OCI-LY3 (cell line): ENCODE data around the gene ZNF432.

ENCODE experiments used
- H2AFZ ChIP-seq: fragments of 200-600, 300-600 bp; shearing (Covaris generic); 2 replicates; pipeline ENCODE4 v1.6.0; 2014; ENCODE audit warnings: antibody characterized with exemption, low read depth, low read length
- H3K27ac ChIP-seq: fragments of 200-600, 300-600 bp; sonication (generic); 2 replicates; pipeline ENCODE4 v1.5.1; 2014; ENCODE audit warnings: mild to moderate bottlenecking, low read length, moderate library complexity, mixed read lengths
- H3K27me3 ChIP-seq: fragments of 200-600, 300-600 bp; sonication (generic); 2 replicates; pipeline ENCODE4 v1.6.1; 2014; ENCODE audit warnings: low read depth, low read length, mixed read lengths
- H3K36me3 ChIP-seq: fragments of 200-600, 300-600 bp; sonication (generic); replicated peaks from 2 replicates; pipeline ENCODE3; 2014; ENCODE audit warnings: low read depth, low read length, mixed read lengths
- H3K4me1 ChIP-seq: fragments of 300-600, 200-600 bp; sonication (generic); 2 replicates; pipeline ENCODE4 v1.6.1; 2014; ENCODE audit warnings: low read length, mixed read lengths
- H3K4me2 ChIP-seq: fragments of 200-600, 300-600 bp; sonication (generic); 2 replicates; pipeline ENCODE4 v1.6.1; 2014; ENCODE audit warnings: low read length, mixed read lengths
- H3K4me3 ChIP-seq: fragments of 300-600, 200-600 bp; sonication (generic); 2 replicates; pipeline ENCODE4 v1.5.1; 2014; ENCODE audit warnings: antibody characterized with exemption, mild to moderate bottlenecking, low read length, moderate library complexity
- H3K79me2 ChIP-seq: fragments of 300-600, 200-600 bp; shearing (Covaris generic); 2 replicates; pipeline ENCODE4 v1.6.1; 2014; ENCODE audit warnings: mild to moderate bottlenecking, low read length, mixed read lengths
- H3K9ac ChIP-seq: fragments of 300-600, 200-600 bp; shearing (Covaris generic); 2 replicates; pipeline ENCODE4 v1.6.0; 2014; ENCODE audit warnings: mild to moderate bottlenecking, low read length, moderate library complexity
- H3K9me3 ChIP-seq: fragments of 200-600, 300-600 bp; shearing (Covaris generic); 2 replicates; pipeline ENCODE4 v1.6.1; 2014; ENCODE audit warnings: low read length, mixed read lengths; ENCODE audit not compliant: insufficient read depth
- H4K20me1 ChIP-seq: fragments of 200-600, 300-600 bp; sonication (generic); 2 replicates; pipeline ENCODE4 v1.6.1; 2016; ENCODE audit warnings: low read length, mixed read lengths; ENCODE audit not compliant: insufficient read depth
- EZH2phosphoT487 ChIP-seq: fragments of 200-600 bp; shearing (Covaris generic); IDR thresholded peaks from 2 replicates; pipeline ENCODE4 v1.6.1; 2018; ENCODE audit warnings: antibody characterized with exemption, mixed run types, low read depth
- TF ChIP-seq, protein P1 (sequence below): fragments of 200-600, 300-600 bp; sonication (generic); IDR thresholded peaks from 2 replicates; pipeline ENCODE4 v1.5.1; 2014; ENCODE audit warnings: antibody characterized with exemption, low read length, low read depth

The ZNF432 gene

DNA sequence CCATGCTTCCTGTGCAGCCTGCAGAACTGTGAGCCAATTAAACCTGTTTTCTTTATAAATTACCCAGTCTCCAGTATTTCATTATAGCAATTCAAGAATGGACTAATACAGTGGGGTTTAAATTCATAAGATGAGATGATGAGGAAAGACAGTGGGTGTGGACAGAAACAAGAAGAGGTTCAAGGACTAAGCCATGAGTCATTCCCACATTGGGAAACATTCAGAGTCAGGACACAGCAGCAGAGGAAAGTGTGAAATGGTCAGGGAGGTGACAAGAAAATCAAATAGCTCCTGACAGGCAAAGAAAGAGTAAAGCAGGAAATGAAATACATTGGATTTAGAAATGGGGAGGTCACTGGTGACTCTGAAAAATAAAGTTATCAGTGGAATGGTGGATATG, 37.8 kb upstream of the ZNF432 start:
- Histone ChIP-seq H3K27ac (no peak overlapping the region), H4K20me1 (no peaks in the 10 kb centered on the region), H3K9me3 (no peaks in the 10 kb centered on the region; the same call in none of the 2 replicates), H3K36me3 (no peaks in the 10 kb centered on the region), H3K4me3 (no peak overlapping the region), H3K27me3 (no peaks in the 10 kb centered on the region), H3K4me1 (no peaks in the 10 kb centered on the region), H3K9ac (no peak overlapping the region), H3K4me2 (no peak overlapping the region), H2AFZ (no peak overlapping the region), H3K79me2 (no peaks in the 10 kb centered on the region)
- TF ChIP-seq, protein P1, sequence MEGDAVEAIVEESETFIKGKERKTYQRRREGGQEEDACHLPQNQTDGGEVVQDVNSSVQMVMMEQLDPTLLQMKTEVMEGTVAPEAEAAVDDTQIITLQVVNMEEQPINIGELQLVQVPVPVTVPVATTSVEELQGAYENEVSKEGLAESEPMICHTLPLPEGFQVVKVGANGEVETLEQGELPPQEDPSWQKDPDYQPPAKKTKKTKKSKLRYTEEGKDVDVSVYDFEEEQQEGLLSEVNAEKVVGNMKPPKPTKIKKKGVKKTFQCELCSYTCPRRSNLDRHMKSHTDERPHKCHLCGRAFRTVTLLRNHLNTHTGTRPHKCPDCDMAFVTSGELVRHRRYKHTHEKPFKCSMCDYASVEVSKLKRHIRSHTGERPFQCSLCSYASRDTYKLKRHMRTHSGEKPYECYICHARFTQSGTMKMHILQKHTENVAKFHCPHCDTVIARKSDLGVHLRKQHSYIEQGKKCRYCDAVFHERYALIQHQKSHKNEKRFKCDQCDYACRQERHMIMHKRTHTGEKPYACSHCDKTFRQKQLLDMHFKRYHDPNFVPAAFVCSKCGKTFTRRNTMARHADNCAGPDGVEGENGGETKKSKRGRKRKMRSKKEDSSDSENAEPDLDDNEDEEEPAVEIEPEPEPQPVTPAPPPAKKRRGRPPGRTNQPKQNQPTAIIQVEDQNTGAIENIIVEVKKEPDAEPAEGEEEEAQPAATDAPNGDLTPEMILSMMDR: no peak
- no peak for TF ChIP-seq EZH2phosphoT487

DNA sequence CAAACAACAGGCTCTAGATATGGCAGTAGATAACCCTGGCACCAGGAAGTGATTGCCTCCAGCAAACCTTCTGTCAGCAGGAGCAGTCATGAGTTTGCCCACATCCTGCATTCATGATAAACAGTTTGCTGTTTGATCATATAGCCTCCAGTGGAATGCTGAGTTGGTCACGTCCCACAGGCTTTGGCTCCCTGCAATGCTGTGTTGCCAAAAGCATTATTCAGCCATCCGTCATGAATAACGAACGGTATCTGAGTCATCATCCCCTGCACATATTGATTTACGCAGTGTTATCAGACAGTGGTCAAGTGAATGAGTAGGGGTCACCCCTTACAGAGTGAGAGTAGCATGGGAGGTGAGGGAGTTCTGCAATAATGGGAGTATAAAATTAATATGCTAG, 21.9 kb upstream of the ZNF432 start:
- Histone ChIP-seq H3K4me2 (no peak overlapping the region), H3K27me3 (no peaks in the 10 kb centered on the region), H3K9ac (no peak overlapping the region), H3K4me3 (no peak overlapping the region), H3K9me3 (peaks cover 30% of the 10 kb centered on the region), H2AFZ (no peak overlapping the region), H3K79me2 (no peaks in the 10 kb centered on the region), H3K36me3 (no peaks in the 10 kb centered on the region), H3K27ac (no peak overlapping the region), H3K4me1 (no peaks in the 10 kb centered on the region), H4K20me1 (no peaks in the 10 kb centered on the region)
- TF ChIP-seq, protein P1: no peak
- no peak for TF ChIP-seq EZH2phosphoT487

DNA sequence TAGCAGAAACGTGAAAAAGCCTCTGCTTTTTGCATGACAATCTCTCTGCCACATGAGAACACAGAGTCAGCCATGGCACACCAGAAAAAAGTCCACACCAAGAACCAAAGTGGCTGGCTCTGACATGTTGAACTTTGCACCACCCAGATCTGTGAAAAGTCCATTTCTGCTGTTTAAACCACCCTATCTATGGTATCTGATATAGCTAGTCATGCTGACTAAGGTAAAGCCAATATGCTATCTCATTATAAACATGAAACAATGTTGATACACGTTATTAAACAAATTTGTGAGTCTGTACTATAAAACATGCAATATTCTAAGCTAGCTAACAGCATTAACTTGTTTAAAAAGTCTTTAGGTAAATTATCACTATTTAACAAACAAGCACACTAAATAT, 21.0 kb upstream of the ZNF432 start:
- H4K20me1 ChIP-seq: no peaks in the 10 kb centered on the region
- no peaks in the 10 kb centered on the region for H3K79me2 ChIP-seq
- H3K36me3 ChIP-seq: no peaks in the 10 kb centered on the region
- H3K4me2 ChIP-seq: no peak overlapping the region
- no peaks in the 10 kb centered on the region for H3K27me3 ChIP-seq
- no peak overlapping the region for H3K9ac ChIP-seq
- H3K9me3 ChIP-seq: peaks cover 36% of the 10 kb centered on the region
- H3K4me3 ChIP-seq: no peak overlapping the region
- no peak overlapping the region for H3K27ac ChIP-seq
- H2AFZ ChIP-seq: no peak overlapping the region
- H3K4me1 ChIP-seq: no peaks in the 10 kb centered on the region
- TF ChIP-seq EZH2phosphoT487: no peak
- TF ChIP-seq, protein P1: no peak

DNA sequence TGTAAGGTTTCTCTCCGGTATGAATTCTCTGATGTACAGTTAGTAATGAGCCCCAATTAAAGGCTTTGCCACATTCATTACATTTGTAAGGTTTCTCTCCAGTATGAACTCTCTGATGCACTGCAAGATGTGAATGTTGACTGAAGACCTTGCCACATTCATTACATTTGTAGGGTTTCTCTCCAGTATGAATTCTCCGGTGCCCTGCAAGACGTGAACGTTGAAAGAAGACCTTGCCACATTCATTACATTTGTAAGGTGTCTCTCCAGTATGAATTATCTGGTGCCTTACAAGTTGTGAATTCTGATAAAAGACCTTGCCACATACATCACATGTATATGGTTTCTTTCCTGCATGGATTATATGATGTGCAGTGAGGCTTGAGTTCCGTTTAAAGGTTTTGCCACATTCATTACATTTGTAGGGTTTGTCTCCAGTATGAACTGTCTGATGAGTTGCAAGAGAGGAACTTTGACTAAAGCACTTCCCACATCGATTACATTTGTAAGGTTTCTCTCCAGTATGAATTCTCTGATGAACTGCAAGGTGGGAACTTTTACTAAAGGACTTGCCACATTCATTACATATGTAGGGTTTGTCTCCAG, 17.7 kb upstream of the ZNF432 start:
- H3K36me3 ChIP-seq: no peaks in the 10 kb centered on the region
- H2AFZ ChIP-seq: no peak overlapping the region
- H3K4me2 ChIP-seq: no peak overlapping the region
- H3K9me3 ChIP-seq: peaks cover 36% of the 10 kb centered on the region
- no peaks in the 10 kb centered on the region for H3K27me3 ChIP-seq
- TF ChIP-seq, protein P1: no peak
- TF ChIP-seq EZH2phosphoT487: no peak
- no peak overlapping the region for H3K9ac ChIP-seq
- H3K4me1 ChIP-seq: no peaks in the 10 kb centered on the region
- no peak overlapping the region for H3K4me3 ChIP-seq
- no peak overlapping the region for H3K27ac ChIP-seq
- no peaks in the 10 kb centered on the region for H3K79me2 ChIP-seq
- no peaks in the 10 kb centered on the region for H4K20me1 ChIP-seq
